Spinal cord (tissue), 10 donors: Measurements from ENCODE around the gene GRAMD2B. TPM values are rescaled to one million over a fixed set of nuclear protein-coding genes. Genes with fewer than 3 reads are reported as not detected.

ENCODE experiments used
- DNase-seq, 6 donors: peaks; one replicate each; pipeline versions ENCODE4 v3.0.0 to v3.0.0-alpha.2; 2013 to 2015; ENCODE audit warnings: low spot score in 6 of 6, low read depth in 4 of 6
- H3K27ac ChIP-seq: one replicate; pipeline ENCODE4 v1.5.1; 2013; ENCODE audit warnings: low read depth, low read length, control low read depth
- H3K27me3 ChIP-seq: one replicate; pipeline ENCODE4 v1.6.1; 2013; ENCODE audit warnings: low read length; ENCODE audit not compliant: control insufficient read depth, insufficient read depth
- H3K36me3 ChIP-seq: one replicate; pipeline ENCODE4 v1.6.1; 2013; ENCODE audit warnings: low read length; ENCODE audit not compliant: control insufficient read depth, insufficient read depth
- H3K4me1 ChIP-seq: one replicate; pipeline ENCODE4 v1.6.1; 2013; ENCODE audit warnings: low read length; ENCODE audit not compliant: control insufficient read depth, insufficient read depth
- H3K4me3 ChIP-seq: one replicate; pipeline ENCODE4 v1.5.1; 2013; ENCODE audit warnings: low read depth, low read length, control low read depth
- H3K9me3 ChIP-seq: one replicate; pipeline ENCODE4 v1.6.1; 2013; ENCODE audit warnings: low read length; ENCODE audit not compliant: control insufficient read depth, insufficient read depth
- WGBS: methylation state at CpG from one replicate; pipeline ENCODE4 v1.1.5; 2013; ENCODE audit warnings: missing lambda C conversion rate; ENCODE audit not compliant: insufficient coverage; 5-methylcytosine and 5-hydroxymethylcytosine counted together
- polyA plus RNA-seq, 2 donors: library from polyadenylated mRNA; unstranded; fragments of 120-200 nt; gene quantifications; one replicate each; pipeline ENCODE4 v1.2.1, GENCODE V29; 2013; ENCODE audit not compliant: insufficient read length in 2 of 2
- total RNA-seq, 2 donors: library from RNA; depleted of rRNA in 1 of 2; stranded (reverse); fragments of 120-200 nt in 1 of 2; fragments of >200 nt in 1 of 2; gene quantifications; one replicate each; pipeline versions ENCODE4 v1.2.3 to v1.2.4, GENCODE V29; 2013 to 2014
- donor health status: healthy.

GRAMD2B gene
- total and polyA plus RNA-seq, 4 donors = 39.6 to 65.2 (median 50.4) TPM

DNA sequence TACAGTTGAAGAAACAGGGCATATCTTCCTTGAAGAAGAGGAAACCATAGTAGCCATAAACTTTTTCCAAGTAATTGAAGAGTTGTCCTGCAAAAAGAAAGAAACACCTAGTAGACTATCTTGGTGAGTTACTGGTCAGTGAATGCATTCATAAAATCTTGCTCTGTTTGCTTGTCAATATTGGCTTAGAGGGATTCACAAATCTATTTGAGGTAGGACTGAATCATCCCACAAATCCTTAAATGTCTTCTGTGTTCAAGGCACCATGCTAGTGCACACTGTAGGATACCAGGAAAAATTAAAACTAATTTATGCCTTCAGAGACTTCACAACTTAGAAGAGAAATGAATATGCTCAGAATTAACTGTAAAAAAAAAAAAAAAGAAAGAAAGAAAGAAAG is 57.6 kb downstream of the GRAMD2B start:
- no peak overlapping the region for H3K4me3 ChIP-seq
- no peak for DNase-seq
- no peaks in the 10 kb centered on the region for H3K27me3 ChIP-seq
- peaks cover 17% of the 10 kb centered on the region for H3K4me1 ChIP-seq
- H3K27ac ChIP-seq = no peak overlapping the region
- H3K36me3 ChIP-seq = peaks cover 9% of the 10 kb centered on the region
- no peaks in the 10 kb centered on the region for H3K9me3 ChIP-seq

DNA sequence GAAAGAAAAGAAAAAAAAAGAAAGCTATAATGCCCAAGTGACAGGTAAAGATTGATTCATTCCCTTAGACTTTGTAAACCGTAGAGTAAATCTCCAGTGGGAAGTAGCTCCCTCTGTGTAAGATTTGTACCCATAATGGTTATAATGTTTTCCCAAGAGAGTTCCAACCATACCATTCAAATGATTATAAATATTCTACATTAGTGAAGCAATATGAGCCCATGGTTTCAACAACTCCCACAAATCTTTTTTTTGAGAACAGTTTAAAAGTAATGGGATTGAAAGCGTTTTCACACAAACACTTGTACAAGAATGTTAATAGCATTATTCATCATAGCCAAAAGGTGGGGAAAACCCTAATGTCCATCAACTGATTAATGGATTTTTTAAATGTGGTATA is 58.0 kb downstream of the GRAMD2B start:
- no CpG with 5 or more reads among the region's 2 CpGs for WGBS
- Histone ChIP-seq H3K9me3 (no peaks in the 10 kb centered on the region), H3K36me3 (peaks cover 9% of the 10 kb centered on the region), H3K4me1 (peaks cover 17% of the 10 kb centered on the region), H3K27me3 (no peaks in the 10 kb centered on the region), H3K4me3 (no peak overlapping the region), H3K27ac (no peak overlapping the region)
- DNase-seq = no peak

DNA sequence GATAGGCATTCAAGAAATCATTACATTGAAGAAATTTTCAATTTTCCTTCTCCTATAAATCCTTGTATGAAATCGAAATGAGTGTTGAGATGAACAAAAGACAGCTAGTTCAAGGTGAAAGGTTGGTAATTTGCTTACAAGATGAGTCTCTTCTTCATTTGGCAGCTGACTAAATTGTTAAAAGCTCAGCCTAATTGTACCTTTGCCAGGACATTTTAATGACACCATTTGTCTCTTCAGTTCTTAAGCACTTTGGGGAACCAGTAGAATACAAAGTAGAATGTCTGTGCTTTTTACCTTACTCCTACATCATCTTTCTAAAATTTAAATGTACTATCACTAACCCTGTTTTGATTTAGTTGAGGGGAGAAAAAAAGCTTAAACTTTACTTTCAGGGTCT is 59.4 kb downstream of the GRAMD2B start:
- Histone ChIP-seq H3K4me3 (no peak overlapping the region), H3K27me3 (no peaks in the 10 kb centered on the region), H3K36me3 (peaks cover 9% of the 10 kb centered on the region), H3K9me3 (no peaks in the 10 kb centered on the region), H3K27ac (peak overlapping the region; percentile 42), H3K4me1 (peaks cover 16% of the 10 kb centered on the region)
- WGBS = no CpG with 5 or more reads among the region's 1 CpG
- peak in 4 of 6 donors; percentile 48 to 87 (median 69) for DNase-seq

DNA sequence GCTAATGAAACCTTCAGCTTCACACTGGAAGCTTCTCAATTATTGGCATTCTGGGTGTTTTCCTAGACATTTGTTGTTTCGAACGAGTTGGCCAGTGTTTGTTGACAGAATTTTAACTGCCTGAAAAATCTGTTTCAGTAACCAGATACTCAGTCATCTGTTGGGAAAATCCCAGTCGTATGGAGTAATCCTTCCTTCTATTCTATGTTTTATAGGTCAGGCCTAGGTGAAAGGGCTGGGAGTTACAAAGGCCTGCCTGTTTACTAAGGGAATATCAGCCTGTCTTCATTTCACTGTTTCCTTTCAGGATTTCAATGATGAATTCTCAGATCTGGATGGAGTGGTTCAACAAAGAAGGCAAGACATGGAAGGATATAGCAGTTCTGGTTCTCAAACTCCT is 59.9 kb downstream of the GRAMD2B start:
- Histone ChIP-seq H3K9me3 (no peaks in the 10 kb centered on the region), H3K27ac (peak overlapping the region; percentile 42), H3K4me3 (no peak overlapping the region), H3K4me1 (peaks cover 10% of the 10 kb centered on the region), H3K27me3 (no peaks in the 10 kb centered on the region), H3K36me3 (peaks cover 9% of the 10 kb centered on the region)
- no CpG with 5 or more reads among the region's 3 CpGs for WGBS
- DNase-seq = peak in 2 of 6 donors; percentile 17 to 47

DNA sequence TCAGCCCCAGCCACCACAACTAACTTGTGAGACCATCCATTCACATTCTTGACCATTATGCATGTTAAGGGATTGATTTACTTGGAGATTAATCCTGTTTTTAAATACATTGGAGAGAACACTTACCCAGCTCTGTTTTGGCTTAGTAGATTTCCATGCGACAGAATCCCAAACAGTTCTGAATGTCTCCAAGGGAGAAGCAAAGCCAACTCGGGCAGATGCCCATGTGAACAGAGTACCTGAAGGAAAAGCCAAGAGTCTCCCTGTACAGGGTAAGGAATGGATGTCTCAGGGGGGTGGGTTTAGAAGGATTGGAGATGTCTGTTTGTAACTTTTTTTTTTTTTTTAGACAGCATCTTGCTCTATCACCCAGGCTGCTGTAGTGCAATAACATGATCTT is 61.0 kb downstream of the GRAMD2B start:
- DNase-seq = peak in 1 of 6 donors; percentile 74
- peaks cover 7% of the 10 kb centered on the region for H3K36me3 ChIP-seq
- WGBS = 74% methylated on average over 2 of the region's 2 CpGs
- no peaks in the 10 kb centered on the region for H3K9me3 ChIP-seq
- H3K27ac ChIP-seq = no peak overlapping the region
- H3K4me3 ChIP-seq = no peak overlapping the region
- H3K27me3 ChIP-seq = no peaks in the 10 kb centered on the region
- peaks cover 4% of the 10 kb centered on the region for H3K4me1 ChIP-seq

DNA sequence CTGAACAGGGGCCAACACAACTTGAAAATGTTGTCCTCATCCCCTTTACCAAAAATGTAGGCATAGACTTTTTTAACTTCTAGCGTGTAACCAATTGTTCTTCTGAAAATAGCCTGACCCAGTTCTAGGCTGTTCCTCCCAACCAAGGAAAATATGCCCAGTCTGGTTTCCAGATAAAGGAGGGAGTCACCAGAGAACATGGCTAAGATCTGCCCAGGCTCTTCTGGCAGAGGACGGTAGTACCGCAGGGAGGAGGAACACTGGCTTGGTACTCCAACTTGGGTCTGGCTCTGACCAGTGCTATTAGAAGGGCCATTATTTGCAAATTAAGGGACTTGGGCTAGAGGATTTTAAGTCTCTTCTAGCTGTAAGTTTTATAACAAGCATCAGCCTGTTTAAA is 63.1 kb downstream of the GRAMD2B start:
- Histone ChIP-seq H3K27ac (no peak overlapping the region), H3K4me3 (no peak overlapping the region), H3K4me1 (peaks cover 8% of the 10 kb centered on the region), H3K9me3 (no peaks in the 10 kb centered on the region), H3K27me3 (no peaks in the 10 kb centered on the region), H3K36me3 (peaks cover 7% of the 10 kb centered on the region)
- no peak for DNase-seq
- WGBS = 79% methylated on average over 2 of the region's 3 CpGs

DNA sequence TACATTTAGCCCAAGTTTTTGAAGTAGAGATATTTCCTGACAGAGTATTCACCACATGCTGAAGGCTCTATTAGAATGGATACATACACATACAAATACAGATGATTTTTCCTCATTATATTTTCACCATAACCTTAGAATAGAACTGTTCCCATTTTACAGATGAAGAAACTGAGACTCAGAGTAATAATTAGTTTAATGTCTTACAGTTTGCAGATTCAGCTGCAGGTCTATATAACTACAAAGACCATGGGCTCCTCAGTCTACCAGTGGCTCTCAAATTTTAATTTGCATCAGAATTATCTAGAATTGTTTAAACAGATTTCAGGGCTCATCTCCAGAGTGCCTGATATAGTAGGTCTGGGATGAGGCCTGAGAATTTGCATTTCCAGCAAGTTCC is 64.4 kb downstream of the GRAMD2B start:
- Histone ChIP-seq H3K27ac (no peak overlapping the region), H3K4me1 (peaks cover 11% of the 10 kb centered on the region), H3K9me3 (no peaks in the 10 kb centered on the region), H3K27me3 (no peaks in the 10 kb centered on the region), H3K36me3 (peaks cover 3% of the 10 kb centered on the region), H3K4me3 (no peak overlapping the region)
- no peak for DNase-seq

DNA sequence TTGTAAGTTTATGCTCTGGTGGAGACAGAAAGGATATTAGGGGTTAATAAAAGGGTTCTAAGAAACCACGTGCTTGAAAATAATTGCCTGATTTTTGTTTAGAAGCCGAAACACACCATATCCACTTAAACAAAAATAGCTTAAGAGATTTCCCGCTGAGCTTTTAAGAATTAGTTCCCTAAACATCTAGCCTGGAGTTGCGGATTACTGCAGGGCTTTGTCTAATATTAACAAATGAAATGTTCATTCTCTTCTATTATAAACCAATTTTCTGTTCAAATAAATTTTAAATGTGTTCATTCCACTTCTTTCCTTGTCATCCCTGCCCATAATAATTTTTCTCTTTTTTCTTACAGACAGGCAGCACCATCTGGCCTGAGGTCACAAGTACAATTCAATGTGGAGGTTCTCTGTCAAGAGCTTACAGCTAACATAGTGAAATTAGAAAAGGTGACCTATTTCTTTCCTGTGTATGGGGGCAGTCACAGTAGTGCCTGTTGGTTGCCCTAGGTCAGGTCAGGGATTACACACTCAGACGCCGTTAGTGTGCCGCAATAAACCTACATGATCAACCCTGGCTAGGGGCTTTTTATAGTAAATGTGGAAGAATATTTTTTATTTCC is 65.3 kb downstream of the GRAMD2B start:
- peak overlapping the region; percentile 68 for H3K27ac ChIP-seq
- no peak overlapping the region for H3K4me3 ChIP-seq
- H3K9me3 ChIP-seq = no peaks in the 10 kb centered on the region
- peak in 1 of 6 donors; percentile 45 for DNase-seq
- peaks cover 3% of the 10 kb centered on the region for H3K36me3 ChIP-seq
- no CpG with 5 or more reads among the region's 7 CpGs for WGBS
- no peaks in the 10 kb centered on the region for H3K27me3 ChIP-seq
- H3K4me1 ChIP-seq = peaks cover 11% of the 10 kb centered on the region

DNA sequence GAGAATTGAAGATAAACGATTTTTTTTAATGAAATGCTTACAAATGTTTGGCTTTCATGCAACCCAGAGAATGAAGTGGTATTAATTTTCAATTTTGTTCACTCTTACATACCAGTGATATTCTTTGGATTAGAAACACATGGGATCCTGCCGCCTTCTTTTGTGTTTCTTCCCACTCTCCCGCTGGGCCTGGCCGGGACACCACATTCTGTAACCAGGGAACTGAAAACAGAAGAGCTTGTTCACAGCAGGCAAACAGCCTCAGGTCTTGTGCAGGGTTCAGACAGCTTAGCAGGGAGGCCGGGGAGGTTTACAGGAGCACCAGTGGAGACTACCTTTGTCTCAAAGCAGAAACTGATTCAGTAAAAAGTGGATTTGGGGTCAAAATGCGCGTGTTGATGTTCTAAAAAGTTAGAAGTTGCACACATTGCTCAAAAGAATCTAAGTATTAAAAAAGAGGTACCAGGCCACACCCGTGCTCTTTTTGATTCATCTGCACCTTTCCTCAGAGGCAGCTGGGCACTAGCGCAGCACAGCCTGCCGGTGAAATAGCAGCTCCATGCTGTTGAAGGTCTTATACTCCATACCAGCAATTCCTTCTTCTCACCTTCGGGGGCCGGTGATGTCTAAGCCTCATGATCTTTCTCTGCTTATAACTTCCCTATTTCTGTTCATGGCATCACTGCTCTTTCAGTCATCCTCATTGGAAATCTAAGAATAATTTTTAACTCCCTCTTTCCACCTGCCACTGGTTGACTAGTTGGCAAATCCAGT is 67.1 kb downstream of the GRAMD2B start:
- peak in 3 of 6 donors; percentile 32 to 85 (median 50) for DNase-seq

DNA sequence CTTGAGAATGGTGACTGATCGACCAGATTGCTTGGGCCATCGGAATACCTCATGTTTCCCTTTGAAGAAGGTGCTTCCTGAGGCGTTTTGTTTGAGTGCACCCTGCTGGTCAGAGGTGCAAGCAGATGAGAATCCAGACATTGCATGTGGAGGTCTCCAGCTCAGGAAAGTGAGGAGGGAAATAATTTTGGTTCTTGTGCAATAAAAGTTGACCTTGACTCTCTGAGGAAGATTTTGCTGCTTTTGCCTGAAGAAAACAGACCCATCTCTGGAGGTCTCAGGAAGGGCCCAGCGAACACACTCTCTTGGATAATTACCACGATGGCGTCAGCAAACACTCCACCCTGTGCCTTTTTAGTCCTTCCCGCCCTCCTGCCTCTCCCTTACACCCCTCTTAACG is 69.7 kb downstream of the GRAMD2B start:
- no peak overlapping the region for H3K4me3 ChIP-seq
- 67% methylated on average over 8 of the region's 8 CpGs for WGBS
- no peak for DNase-seq
- peaks cover 8% of the 10 kb centered on the region for H3K4me1 ChIP-seq
- no peak overlapping the region for H3K27ac ChIP-seq
- no peaks in the 10 kb centered on the region for H3K27me3 ChIP-seq
- H3K9me3 ChIP-seq = no peaks in the 10 kb centered on the region
- H3K36me3 ChIP-seq = no peaks in the 10 kb centered on the region

More for the DNA sequence above, 67.1 kb downstream of the GRAMD2B start:
- Histone ChIP-seq H3K4me3 (no peak overlapping the region), H3K4me1 (peaks cover 8% of the 10 kb centered on the region), H3K27me3 (no peaks in the 10 kb centered on the region), H3K9me3 (no peaks in the 10 kb centered on the region), H3K36me3 (no peaks in the 10 kb centered on the region), H3K27ac (peak overlapping the region; percentile 81)
- WGBS = 43% methylated on average over 9 of the region's 12 CpGs
